ENCODE measurements around the gene ALMS1.
"Not testable (repeated sequence)": the region's sequence is repeated elsewhere in the genome, so short reads cannot be mapped to it uniquely, and the experiment has no call there.

The ALMS1 gene

DNA sequence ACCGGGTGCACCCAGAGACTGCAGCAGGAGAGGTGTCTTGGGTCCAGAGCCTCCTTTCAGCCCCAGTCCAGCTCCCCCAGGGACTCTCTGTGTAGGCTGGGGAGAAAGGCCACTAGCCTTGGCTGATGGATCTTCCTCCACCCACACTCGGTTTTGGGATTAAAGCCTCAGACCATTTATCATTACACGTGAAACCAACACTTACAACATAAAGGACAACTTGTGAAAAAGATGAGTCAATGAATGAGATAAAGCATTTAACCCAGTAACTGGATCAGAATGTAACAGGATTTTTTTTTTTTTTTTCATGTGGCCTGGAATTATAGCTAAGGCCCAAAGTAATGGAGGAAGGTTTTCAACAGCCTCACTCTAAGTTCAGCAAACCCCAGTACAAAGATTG, 224.5 kb downstream of the ALMS1 start:
- CTCF ChIA-PET = no interaction called here
- DNase-seq (ENCODE audit: extremely low spot score) = no peak
- TF ChIP-seq NFRKB (IDR thresholded peaks at IDR 0.05) = no peak
- no peak for TF ChIP-seq SUZ12 (IDR thresholded peaks at IDR 0.05)
- TF ChIP-seq SP1 (IDR thresholded peaks at IDR 0.05) = no peak
- TF ChIP-seq TARDBP (IDR thresholded peaks at IDR 0.05) = no peak
- no peak for TF ChIP-seq ARNT (IDR thresholded peaks at IDR 0.05)
- no peak for TF ChIP-seq LEF1 (IDR thresholded peaks at IDR 0.05; ENCODE audit: borderline replicate concordance)
- TF ChIP-seq FOXK2 (IDR thresholded peaks at IDR 0.05) = no peak
- no peak for TF ChIP-seq ELF4 (IDR thresholded peaks at IDR 0.05)
- POLR2A ChIA-PET = no interaction called here

DNA sequence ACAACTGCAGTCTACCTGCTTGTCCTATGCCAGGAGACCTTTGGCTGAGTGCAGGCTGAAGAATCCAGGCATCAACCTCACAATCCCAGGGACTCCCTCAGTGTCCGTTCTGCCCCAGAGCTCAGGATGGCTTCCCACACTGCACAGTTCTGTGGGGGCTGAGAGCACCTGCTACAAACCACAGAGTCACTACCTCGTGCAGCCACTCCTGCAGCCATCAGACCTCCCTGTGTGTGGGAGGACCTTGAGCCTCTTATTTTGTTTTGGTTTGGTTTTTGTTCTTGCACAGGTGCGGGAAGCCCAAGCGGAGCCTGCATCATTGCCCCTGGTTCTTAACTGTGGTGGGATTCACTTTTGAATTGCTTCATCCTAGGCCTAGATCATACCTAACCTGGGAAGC, 225.6 kb downstream of the ALMS1 start:
- ChIA-PET POLR2A (no interaction called here), CTCF (no interaction called here)
- DNase-seq (ENCODE audit: extremely low spot score) = no peak
- TF ChIP-seq TARDBP (IDR thresholded peaks at IDR 0.05) (no peak), BHLHE40 (IDR thresholded peaks at IDR 0.05; ENCODE audit: borderline replicate concordance) (no peak), NFRKB (IDR thresholded peaks at IDR 0.05) (no peak), SP1 (IDR thresholded peaks at IDR 0.05) (no peak), ZNF384 (IDR thresholded peaks at IDR 0.05) (no peak)
- TF ChIP-seq, protein P1, sequence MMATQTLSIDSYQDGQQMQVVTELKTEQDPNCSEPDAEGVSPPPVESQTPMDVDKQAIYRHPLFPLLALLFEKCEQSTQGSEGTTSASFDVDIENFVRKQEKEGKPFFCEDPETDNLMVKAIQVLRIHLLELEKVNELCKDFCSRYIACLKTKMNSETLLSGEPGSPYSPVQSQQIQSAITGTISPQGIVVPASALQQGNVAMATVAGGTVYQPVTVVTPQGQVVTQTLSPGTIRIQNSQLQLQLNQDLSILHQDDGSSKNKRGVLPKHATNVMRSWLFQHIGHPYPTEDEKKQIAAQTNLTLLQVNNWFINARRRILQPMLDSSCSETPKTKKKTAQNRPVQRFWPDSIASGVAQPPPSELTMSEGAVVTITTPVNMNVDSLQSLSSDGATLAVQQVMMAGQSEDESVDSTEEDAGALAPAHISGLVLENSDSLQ (IDR thresholded peaks at IDR 0.05) = no peak

DNA sequence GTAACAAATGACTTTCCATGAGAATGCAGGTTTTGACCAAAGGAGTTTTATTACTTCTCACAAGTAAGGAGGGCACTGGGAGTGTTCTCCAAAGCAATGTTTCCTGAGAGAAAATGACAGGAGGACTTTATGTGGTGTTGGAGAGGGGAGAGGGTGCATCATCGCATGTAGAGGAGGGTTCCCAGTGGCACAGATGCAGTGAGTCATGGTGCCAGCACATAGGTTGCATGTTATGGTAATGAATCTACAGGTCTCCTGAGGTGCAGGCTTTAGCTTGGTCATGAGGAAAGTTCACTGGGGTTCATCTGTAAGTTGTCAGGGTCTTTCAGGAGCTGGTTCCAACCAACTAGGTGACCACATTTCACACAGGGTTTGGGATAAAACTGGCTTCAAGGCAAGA, 226.2 kb downstream of the ALMS1 start:
- CTCF ChIA-PET = no interaction called here
- POLR2A ChIA-PET = no interaction called here
- no peak for TF ChIP-seq SP1 (IDR thresholded peaks at IDR 0.05)
- no peak for TF ChIP-seq CTBP1 (IDR thresholded peaks at IDR 0.05; ENCODE audit: borderline replicate concordance)
- no peak for TF ChIP-seq LEF1 (IDR thresholded peaks at IDR 0.05; ENCODE audit: borderline replicate concordance)
- TF ChIP-seq ZNF384 (IDR thresholded peaks at IDR 0.05) = no peak
- TF ChIP-seq ELF4 (IDR thresholded peaks at IDR 0.05) = no peak
- TF ChIP-seq, protein P1 (IDR thresholded peaks at IDR 0.05) = no peak
- no peak for TF ChIP-seq FOXA1 (IDR thresholded peaks at IDR 0.05)
- no peak for TF ChIP-seq HDGF (IDR thresholded peaks at IDR 0.05; ENCODE audit: borderline replicate concordance)
- no peak for TF ChIP-seq ARNT (IDR thresholded peaks at IDR 0.05)
- no peak for TF ChIP-seq BHLHE40 (IDR thresholded peaks at IDR 0.05; ENCODE audit: borderline replicate concordance)
- no peak for DNase-seq (ENCODE audit: extremely low spot score)

DNA sequence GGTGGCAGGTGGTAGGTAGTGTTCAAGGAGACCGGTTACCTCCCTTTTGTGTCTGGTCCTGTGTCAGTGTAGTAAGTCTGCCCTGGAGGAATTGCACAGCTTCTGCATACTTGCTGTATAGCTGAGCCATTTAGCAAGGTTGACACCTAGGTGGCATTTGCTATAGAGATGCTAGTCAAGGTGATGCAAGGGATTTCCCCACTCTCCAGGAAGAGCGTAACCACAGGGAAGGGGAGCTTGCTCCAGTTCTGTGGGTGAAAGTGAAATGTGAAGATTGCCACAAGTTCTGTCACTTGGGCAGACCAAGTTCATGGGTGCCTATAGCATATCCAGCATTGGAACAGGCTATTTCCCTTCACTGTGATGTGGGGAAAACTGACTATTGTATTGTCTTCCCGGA, 228.5 kb downstream of the ALMS1 start:
- TF ChIP-seq, protein P1 (IDR thresholded peaks at IDR 0.05) = no peak
- no peak for TF ChIP-seq ZNF384 (IDR thresholded peaks at IDR 0.05)
- TF ChIP-seq NFRKB (IDR thresholded peaks at IDR 0.05) = no peak
- no peak for TF ChIP-seq TARDBP (IDR thresholded peaks at IDR 0.05)
- no peak for TF ChIP-seq HDGF (IDR thresholded peaks at IDR 0.05; ENCODE audit: borderline replicate concordance)
- TF ChIP-seq FOXK2 (IDR thresholded peaks at IDR 0.05) = no peak
- no peak for TF ChIP-seq LEF1 (IDR thresholded peaks at IDR 0.05; ENCODE audit: borderline replicate concordance)
- TF ChIP-seq L3MBTL2 (conservative IDR thresholded peaks at IDR 0.05) = no peak
- TF ChIP-seq SUZ12 (IDR thresholded peaks at IDR 0.05) = no peak
- no peak for TF ChIP-seq BHLHE40 (IDR thresholded peaks at IDR 0.05; ENCODE audit: borderline replicate concordance)
- no peak for TF ChIP-seq ELF4 (IDR thresholded peaks at IDR 0.05)
- ChIA-PET POLR2A (no interaction called here), CTCF (no interaction called here)
- DNase-seq (ENCODE audit: extremely low spot score) = no peak

DNA sequence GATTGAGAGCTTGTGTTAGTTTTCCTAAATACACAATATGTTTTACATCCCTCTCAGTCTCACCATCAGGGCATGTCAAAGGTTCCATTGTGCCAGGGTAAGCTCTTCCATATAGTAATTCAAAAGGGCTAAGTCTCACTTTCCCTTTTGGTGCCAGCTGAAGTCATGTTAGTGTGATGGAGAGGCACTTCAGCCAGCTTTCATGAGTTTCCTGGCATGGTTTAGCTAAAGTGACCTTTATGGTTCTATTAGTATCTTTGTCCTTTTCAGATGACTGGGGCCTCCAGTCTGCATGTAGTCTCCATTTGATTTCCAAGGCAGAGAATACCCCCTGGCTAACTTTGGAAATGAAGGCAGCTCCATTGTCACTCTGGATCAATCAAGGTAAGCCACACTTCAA, 229.4 kb downstream of the ALMS1 start:
- DNase-seq (ENCODE audit: extremely low spot score) = no peak
- TF ChIP-seq ZNF384 (IDR thresholded peaks at IDR 0.05) (no peak), SP1 (IDR thresholded peaks at IDR 0.05) (no peak), ARNT (IDR thresholded peaks at IDR 0.05) (no peak), ELF4 (IDR thresholded peaks at IDR 0.05) (no peak), NFRKB (IDR thresholded peaks at IDR 0.05) (no peak), HDGF (IDR thresholded peaks at IDR 0.05; ENCODE audit: borderline replicate concordance) (no peak), FOXM1 (IDR thresholded peaks at IDR 0.05; ENCODE audit: borderline replicate concordance) (no peak), FOXK2 (IDR thresholded peaks at IDR 0.05) (no peak), SUZ12 (IDR thresholded peaks at IDR 0.05) (no peak), L3MBTL2 (conservative IDR thresholded peaks at IDR 0.05) (no peak), TARDBP (IDR thresholded peaks at IDR 0.05) (no peak)
- TF ChIP-seq, protein P1 (IDR thresholded peaks at IDR 0.05) = no peak
- ChIA-PET POLR2A (no interaction called here), CTCF (no interaction called here)

DNA sequence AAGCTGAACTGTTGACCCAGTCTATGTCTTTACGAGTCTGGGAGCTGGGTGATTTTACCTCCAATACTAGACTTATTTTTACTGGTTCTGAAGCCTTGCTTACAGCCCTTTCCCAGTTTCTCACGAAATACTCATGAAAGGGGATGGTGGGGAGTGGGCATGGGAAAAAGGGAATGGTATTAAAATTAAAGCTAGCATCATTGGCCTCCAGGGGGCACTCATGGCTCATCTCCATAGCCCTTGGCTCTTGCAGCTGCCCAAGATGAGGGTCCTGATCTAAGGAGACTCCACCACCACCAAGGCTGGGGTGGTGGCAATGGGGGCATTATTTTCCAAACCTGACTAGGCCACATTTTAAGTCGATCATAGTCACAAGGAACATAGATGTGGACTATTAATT, 234.3 kb downstream of the ALMS1 start:
- DNase-seq (ENCODE audit: extremely low spot score); CTCF ChIA-PET; POLR2A ChIA-PET: not testable (repeated sequence)

DNA sequence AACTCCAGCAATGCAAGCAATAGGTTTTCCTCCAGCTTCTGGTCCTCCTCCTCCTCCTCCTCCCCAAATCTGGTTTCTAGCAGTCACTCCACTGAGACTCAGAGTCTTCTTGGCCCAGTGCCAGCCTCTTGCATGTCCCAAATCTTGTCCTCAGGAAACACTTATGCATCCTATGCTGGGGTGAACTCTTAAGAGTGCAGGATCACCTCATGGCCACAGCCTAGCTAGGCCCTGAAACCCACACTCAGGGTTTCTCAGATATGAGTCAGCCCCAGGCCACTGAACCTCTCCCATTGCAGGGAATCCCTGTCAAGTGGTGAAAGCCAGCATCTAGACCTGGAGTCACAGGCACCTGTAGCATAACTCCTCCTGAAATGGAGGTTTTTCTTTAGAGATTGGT, 238.4 kb downstream of the ALMS1 start:
- POLR2A ChIA-PET; DNase-seq (ENCODE audit: extremely low spot score); CTCF ChIA-PET: not testable (repeated sequence)

DNA sequence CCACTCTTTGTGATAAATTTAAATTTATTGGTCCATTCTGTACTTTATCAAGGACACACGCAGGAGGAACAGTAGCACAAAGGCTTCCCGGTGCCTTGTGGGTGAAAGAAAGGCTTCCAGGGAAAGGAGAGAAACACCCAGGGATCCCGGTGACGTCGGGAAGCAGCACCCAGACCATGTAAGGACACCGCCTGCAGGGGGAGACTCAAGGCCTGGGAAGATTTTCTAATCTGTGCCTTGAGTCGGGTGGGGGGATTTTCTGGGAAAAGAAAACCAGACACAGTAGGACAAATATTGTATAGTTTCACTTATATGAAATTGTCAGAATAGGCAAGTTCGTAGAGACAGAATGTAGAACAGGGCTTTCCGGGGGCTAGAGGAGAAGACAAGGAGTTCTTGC, 239.0 kb downstream of the ALMS1 start:
- DNase-seq (ENCODE audit: extremely low spot score); POLR2A ChIA-PET; CTCF ChIA-PET: not testable (repeated sequence)

DNA sequence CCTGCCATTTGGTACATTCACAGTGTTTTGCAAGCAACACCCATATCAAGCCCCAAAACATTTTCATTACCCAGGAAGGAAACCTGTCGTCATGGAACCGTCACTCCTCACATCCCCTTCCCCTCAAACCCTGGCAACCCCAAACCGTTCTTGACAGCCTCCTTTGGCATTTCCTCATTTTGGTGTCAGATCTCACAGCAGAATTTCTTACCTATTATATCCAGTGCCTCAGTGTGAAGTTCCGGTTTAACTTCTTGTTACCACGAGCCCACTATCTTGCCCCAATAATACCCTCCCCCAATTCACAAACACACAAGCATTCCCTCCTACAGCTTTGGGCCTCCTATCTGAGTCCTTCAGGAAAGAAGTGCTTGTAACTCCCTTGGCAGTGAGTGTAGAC, 240.6 kb downstream of the ALMS1 start:
- CTCF ChIA-PET; DNase-seq (ENCODE audit: extremely low spot score); POLR2A ChIA-PET: not testable (repeated sequence)

DNA sequence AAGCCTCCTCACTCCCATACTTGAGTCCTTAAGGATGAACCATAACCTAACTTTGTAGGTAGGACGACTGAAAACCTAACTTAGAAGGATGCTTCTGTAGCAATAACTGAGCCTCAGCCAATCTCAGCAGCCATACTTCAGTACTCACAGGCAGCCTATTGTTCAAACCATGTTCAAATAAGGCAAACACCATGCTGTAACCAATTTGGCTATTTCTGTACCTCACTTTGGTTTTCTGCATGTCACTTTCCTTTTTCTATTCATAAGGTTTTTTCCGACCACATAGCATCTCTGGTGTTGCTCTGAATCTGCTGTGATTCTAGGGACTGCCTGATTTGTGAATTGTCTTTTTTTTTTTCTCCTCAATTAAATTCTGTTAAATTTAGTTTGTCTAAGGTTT, 242.9 kb downstream of the ALMS1 start:
- CTCF ChIA-PET; DNase-seq (ENCODE audit: extremely low spot score); POLR2A ChIA-PET: not testable (repeated sequence)

DNA sequence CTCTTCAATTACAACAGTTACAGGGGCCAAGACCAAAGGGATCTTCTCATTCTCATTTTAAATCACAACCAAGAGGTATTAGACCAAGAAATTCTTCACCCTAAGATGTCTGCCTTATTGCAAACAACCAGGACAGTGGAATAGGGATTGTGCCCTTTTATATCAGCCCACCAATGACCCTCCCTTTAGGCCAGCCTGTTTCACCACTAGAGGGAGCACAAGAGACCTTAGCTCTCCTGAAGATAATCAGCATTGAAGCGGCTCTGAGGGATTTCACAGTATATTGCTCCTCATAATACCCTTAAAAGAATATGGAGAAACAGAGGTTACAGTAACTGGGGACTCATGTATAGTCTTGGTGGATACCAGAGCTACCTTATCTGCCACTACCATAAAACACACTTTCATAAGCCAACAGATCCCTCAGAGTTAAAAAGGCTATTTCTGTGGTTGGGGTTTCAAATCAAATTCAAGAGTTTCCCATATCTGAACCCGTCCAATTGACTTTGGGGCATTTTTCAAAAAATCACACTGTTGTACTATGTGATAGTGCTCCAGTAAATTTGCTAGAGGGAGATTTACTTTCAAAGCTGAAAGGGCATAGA, 245.1 kb downstream of the ALMS1 start:
- POLR2A ChIA-PET; DNase-seq (ENCODE audit: extremely low spot score): not testable (repeated sequence)
- CTCF ChIA-PET = interaction anchor here (0.6 kb wide), 1 partner anchor 477 kb away, joined by 7 read pairs; no protein-coding TSS in a partner anchor

DNA sequence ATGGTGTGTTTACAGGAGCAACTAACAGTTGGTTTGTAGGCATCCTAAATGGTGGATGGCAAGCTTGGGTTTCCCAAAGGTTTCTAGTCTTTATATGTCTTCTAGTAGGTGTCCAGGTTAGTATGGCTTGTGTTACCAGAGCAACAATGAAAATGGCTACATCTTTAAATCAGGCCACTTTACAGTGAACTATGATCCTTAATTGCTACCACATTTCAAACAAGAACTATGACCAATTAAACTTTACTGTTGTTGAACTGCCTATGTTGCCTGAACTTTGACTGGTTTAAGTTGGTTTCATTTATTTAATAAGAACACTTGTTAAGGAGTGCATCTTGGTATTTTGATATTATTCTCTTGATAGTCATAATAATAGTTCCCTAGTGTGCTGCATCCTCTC, 251.3 kb downstream of the ALMS1 start:
- DNase-seq (ENCODE audit: extremely low spot score); CTCF ChIA-PET; POLR2A ChIA-PET: not testable (repeated sequence)
